ENCODE results near the gene ATP5MC2. TPM values are rescaled to one million over a fixed set of nuclear protein-coding genes. Genes with fewer than 3 reads are reported as not detected.
A peak's percentile ranks its signal among the peaks of the same experiment; 100 is the strongest.

ATP5MC2 gene
- total and polyA plus RNA-seq, 2 of the 4 experiments (the other 2 are of a cell fraction): 309 to 361 TPM

GRCh38 chr12:53701518-53702264 lies 25.8 kb upstream of the ATP5MC2 start:
- Histone ChIP-seq H3K56ac (ENCODE audit: extremely low read depth, insufficient read depth, low read length) (no peak overlapping the region), H3K9me1 (ENCODE audit: insufficient read depth, low read length) (no peaks in the 10 kb centered on the region), H3K14ac (replicated peaks; ENCODE audit: low read depth, low read length) (no peak overlapping the region), H2BK20ac (ENCODE audit: low read depth, low read length) (no peak overlapping the region), H3K18ac (ENCODE audit: low read depth, low read length) (no peak overlapping the region), H3K4me2 (ENCODE audit: low read depth, low read length) (no peak overlapping the region), H3K4ac (ENCODE audit: low read depth, low read length) (no peak overlapping the region), H4K5ac (ENCODE audit: low read depth, low read length) (no peak overlapping the region), H3K9ac (ENCODE audit: low read depth, low read length) (no peak overlapping the region), H2BK5ac (ENCODE audit: low read depth, low read length, poor library complexity, severe bottlenecking) (no peak overlapping the region), H4K20me1 (ENCODE audit: insufficient read depth, low read length) (no peaks in the 10 kb centered on the region), H3K27me3 (ENCODE audit: control insufficient read depth, insufficient read depth, low read length) (peaks cover 67% of the 10 kb centered on the region), H2AFZ (replicated peaks; ENCODE audit: low read length, poor library complexity) (peak overlapping the region; percentile 70), H2BK120ac (ENCODE audit: low read depth, low read length) (no peak overlapping the region), H4K91ac (ENCODE audit: insufficient read depth, low read depth, low read length) (no peak overlapping the region), H3K9me3 (ENCODE audit: control insufficient read depth, insufficient read depth, low read length) (no peaks in the 10 kb centered on the region), H4K8ac (ENCODE audit: low read depth in 2 of 2, low read length in 2 of 2) (no peak overlapping the region), H3K4me3 (ENCODE audit: insufficient read depth, low read depth, low read length) (no peak overlapping the region), H3K36me3 (ENCODE audit: control insufficient read depth, insufficient read depth, low read length) (no peaks in the 10 kb centered on the region), H2AK9ac (replicated peaks; ENCODE audit: low read depth, low read length, poor library complexity) (peak overlapping the region; percentile 42), H3K79me1 (ENCODE audit: low read depth in 1 of 2, low read length in 2 of 2) (no peaks in the 10 kb centered on the region), H3K23ac (ENCODE audit: low read depth, low read length) (no peak overlapping the region), H3K4me1 (ENCODE audit: control insufficient read depth, insufficient read depth, low read length) (no peaks in the 10 kb centered on the region), H2AK5ac (ENCODE audit: low read depth, low read length) (no peak overlapping the region), H2BK15ac (ENCODE audit: low read depth, low read length) (no peak overlapping the region), H3K27ac (ENCODE audit: insufficient read depth, low read length) (no peak overlapping the region)
- dilution Hi-C loops (cut with HindIII; ENCODE audit: low sequenced_read_pairs, unreplicated experiment) (no loop called here), intact Hi-C loops (cut with micrococcal nuclease) (loop anchor here (1.0 to 10.0 kb wide), 4 partner anchors 42 to 503 kb away; partner anchors contain the start of genes HOXC8 and HOXC9), in situ Hi-C loops (cut with MboI; ENCODE audit: low sequenced_read_pairs) (loop anchor here (5.0 to 10.0 kb wide), 2 partner anchors 41 to 493 kb away; no protein-coding TSS in a partner anchor)
- ChIA-PET POLR2A (ENCODE audit: unreplicated experiment) (no interaction called here), CTCF (interaction anchor here (0.7 to 2.6 kb wide), 6 partner anchors 9 to 44 kb away, joined by 3 to 48 read pairs (median 4); partner anchors contain the start of gene ATP5MC2)
- TF ChIP-seq RAD21 (IDR thresholded peaks at IDR 0.05; ENCODE audit: low read length): peak; percentile 97
- no peak for TF ChIP-seq MXI1 (IDR thresholded peaks at IDR 0.05; ENCODE audit: borderline replicate concordance, low read depth, low read length)
- TF ChIP-seq MAZ (IDR thresholded peaks at IDR 0.05; ENCODE audit: borderline replicate concordance, low read depth, low read length): no peak
- TF ChIP-seq SMC3 (IDR thresholded peaks at IDR 0.05; ENCODE audit: low read depth, low read length): peak; percentile 90
- TF ChIP-seq POLR2A (IDR thresholded peaks at IDR 0.05; ENCODE audit: low read depth, low read length): no peak
- TF ChIP-seq CTCF (conservative IDR thresholded peaks at IDR 0.05; ENCODE audit: low read depth, low read length): peak; percentile 98
- TF ChIP-seq RCOR1 (IDR thresholded peaks at IDR 0.05; ENCODE audit: insufficient replicate concordance, low read length): no peak
- no peak for TF ChIP-seq ELK1 (IDR thresholded peaks at IDR 0.05; ENCODE audit: borderline replicate concordance, low read depth, low read length)
- DNase-seq (peak; percentile 66), ATAC-seq (ENCODE audit: low read depth) (peak; percentile 98)
- BruUV-seq (replicated peaks): no TSS peak
- 0% methylated on average over 1 of the region's 8 CpGs; no CpG with 5 or more reads in 1 of the 2 experiments for WGBS, 2 experiments (ENCODE audit: extremely low coverage in 2 of 2, insufficient read length in 1 of 2)
